Left ventricle myocardium inferior (tissue), 1 donor: ENCODE results near the gene SLC22A23. TPM values are rescaled to one million over a fixed set of nuclear protein-coding genes. Genes with fewer than 3 reads are reported as not detected.

Experiments
- DNase-seq: peaks from one replicate; pipeline ENCODE4 v3.0.0-alpha.2; 2020
- H3K27ac ChIP-seq: fragments of 200-600 bp; replicated peaks from 2 replicates; pipeline ENCODE4 v1.8.0; 2021
- H3K27me3 ChIP-seq: fragments of 200-600 bp; 2 replicates; pipeline ENCODE4 v1.8.0; 2021; ENCODE audit warnings: low read depth
- H3K36me3 ChIP-seq: fragments of 200-600 bp; 2 replicates; pipeline ENCODE4 v1.8.0; 2021
- H3K4me1 ChIP-seq: fragments of 200-600 bp; 2 replicates; pipeline ENCODE4 v1.8.0; 2021
- H3K4me3 ChIP-seq: fragments of 200-600 bp; 2 replicates; pipeline ENCODE4 v1.8.0; 2021; ENCODE audit warnings: mild to moderate bottlenecking, moderate library complexity
- H3K9me3 ChIP-seq: fragments of 200-600 bp; replicated peaks from 2 replicates; pipeline ENCODE4 v1.8.0; 2021
- CTCF ChIP-seq: fragments of 200-600 bp; IDR thresholded peaks from 2 replicates; pipeline ENCODE4 v1.8.0; 2021; ENCODE audit warnings: antibody characterized with exemption, mild to moderate bottlenecking, borderline replicate concordance
- intact Hi-C: fragments of 100-400 bp; cut with micrococcal nuclease; formaldehyde crosslinking; loops from one replicate; pipeline ENCODE4 v1.11.0; 2022
- total RNA-seq: library from RNA; stranded (reverse); fragmentation: NEBNext Ultra II Directional; extraction: Animal tissue kit (Norgen Biotek cat#: 25700); gene quantifications from one replicate; pipeline ENCODE4 v1.2.1, GENCODE V29; 2021
- donor health status: DM: no; HTN: yes; CAD: no; lungs with severe emphysema.

SLC22A23 gene
- total RNA-seq, 1 donor from 2014 or later, result 7.0 TPM

- intact Hi-C loops, result no loop called here
Measured at GRCh38 chr6:3417473-3417872, 39.4 kb downstream of the SLC22A23 start.

GRCh38 chr6:3415490-3415889, 41.4 kb downstream of the SLC22A23 start:
- intact Hi-C loops, result no loop called here
- no peak for DNase-seq
- Histone ChIP-seq H3K9me3 (peaks cover 9% of the 10 kb centered on the region), H3K27ac (no peak overlapping the region), H3K36me3 (no peaks in the 10 kb centered on the region), H3K4me3 (no peak overlapping the region), H3K27me3 (no peaks in the 10 kb centered on the region), H3K4me1 (peaks cover 7% of the 10 kb centered on the region)
- TF ChIP-seq CTCF, result no peak

More at GRCh38 chr6:3417473-3417872, 39.4 kb downstream of the SLC22A23 start:
- no peak for TF ChIP-seq CTCF
- Histone ChIP-seq H3K36me3 (no peaks in the 10 kb centered on the region), H3K27me3 (no peaks in the 10 kb centered on the region), H3K9me3 (peaks cover 6% of the 10 kb centered on the region), H3K4me3 (no peak overlapping the region), H3K27ac (no peak overlapping the region), H3K4me1 (peaks cover 7% of the 10 kb centered on the region)
- no peak for DNase-seq

GRCh38 chr6:3415082-3415453, 41.8 kb downstream of the SLC22A23 start:
- Histone ChIP-seq H3K36me3 (no peaks in the 10 kb centered on the region), H3K4me3 (no peak overlapping the region), H3K27ac (no peak overlapping the region), H3K4me1 (peaks cover 5% of the 10 kb centered on the region), H3K27me3 (no peaks in the 10 kb centered on the region), H3K9me3 (peaks cover 9% of the 10 kb centered on the region)
- intact Hi-C loops, result no loop called here
- TF ChIP-seq CTCF, result no peak
- DNase-seq, result no peak

GRCh38 chr6:3414327-3415081, 42.3 kb downstream of the SLC22A23 start:
- intact Hi-C loops, result no loop called here
- TF ChIP-seq CTCF, result no peak
- H3K4me1 ChIP-seq, result no peaks in the 10 kb centered on the region
- H3K27me3 ChIP-seq, result no peaks in the 10 kb centered on the region
- DNase-seq, result no peak
- no peak overlapping the region for H3K27ac ChIP-seq
- H3K36me3 ChIP-seq, result peaks cover 4% of the 10 kb centered on the region
- H3K4me3 ChIP-seq, result no peak overlapping the region
- peaks cover 9% of the 10 kb centered on the region for H3K9me3 ChIP-seq

- DNase-seq, result no peak
- Histone ChIP-seq H3K9me3 (peaks cover 9% of the 10 kb centered on the region), H3K27me3 (no peaks in the 10 kb centered on the region), H3K27ac (no peak overlapping the region), H3K36me3 (peaks cover 4% of the 10 kb centered on the region), H3K4me1 (no peaks in the 10 kb centered on the region), H3K4me3 (no peak overlapping the region)
- no peak for TF ChIP-seq CTCF
- intact Hi-C loops, result no loop called here
Measured at GRCh38 chr6:3413592-3413991, 43.3 kb downstream of the SLC22A23 start.
